Measurements from ENCODE around the gene NEU3.
"Not testable (repeated sequence)": the region's sequence is repeated elsewhere in the genome, so short reads cannot be mapped to it uniquely, and the experiment has no call there.

NEU3 gene

DNA sequence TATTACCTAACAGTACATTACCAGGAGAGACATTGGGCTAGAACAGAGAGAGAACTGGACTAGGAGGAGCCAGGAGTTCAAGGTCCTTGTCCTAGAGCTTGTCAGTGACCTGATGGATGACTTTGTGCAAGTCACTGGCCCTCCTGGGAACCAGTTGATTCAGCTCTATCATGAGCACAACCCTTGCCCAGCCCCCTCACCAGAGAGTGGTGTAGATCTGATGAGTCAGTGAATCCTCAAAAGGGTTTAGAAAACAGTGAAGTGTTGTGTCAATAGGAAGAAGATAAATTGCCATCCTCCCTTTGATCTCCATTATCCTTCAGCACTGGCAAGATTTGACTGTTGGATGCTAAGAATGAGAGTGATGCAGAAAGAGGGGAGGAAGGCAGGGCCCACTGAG lies 24.3 kb downstream of the NEU3 start:
- H3K4me3 ChIP-seq (ENCODE audit: control insufficient read depth, low read depth, low read length) = no peak overlapping the region
- TF ChIP-seq, protein P1, sequence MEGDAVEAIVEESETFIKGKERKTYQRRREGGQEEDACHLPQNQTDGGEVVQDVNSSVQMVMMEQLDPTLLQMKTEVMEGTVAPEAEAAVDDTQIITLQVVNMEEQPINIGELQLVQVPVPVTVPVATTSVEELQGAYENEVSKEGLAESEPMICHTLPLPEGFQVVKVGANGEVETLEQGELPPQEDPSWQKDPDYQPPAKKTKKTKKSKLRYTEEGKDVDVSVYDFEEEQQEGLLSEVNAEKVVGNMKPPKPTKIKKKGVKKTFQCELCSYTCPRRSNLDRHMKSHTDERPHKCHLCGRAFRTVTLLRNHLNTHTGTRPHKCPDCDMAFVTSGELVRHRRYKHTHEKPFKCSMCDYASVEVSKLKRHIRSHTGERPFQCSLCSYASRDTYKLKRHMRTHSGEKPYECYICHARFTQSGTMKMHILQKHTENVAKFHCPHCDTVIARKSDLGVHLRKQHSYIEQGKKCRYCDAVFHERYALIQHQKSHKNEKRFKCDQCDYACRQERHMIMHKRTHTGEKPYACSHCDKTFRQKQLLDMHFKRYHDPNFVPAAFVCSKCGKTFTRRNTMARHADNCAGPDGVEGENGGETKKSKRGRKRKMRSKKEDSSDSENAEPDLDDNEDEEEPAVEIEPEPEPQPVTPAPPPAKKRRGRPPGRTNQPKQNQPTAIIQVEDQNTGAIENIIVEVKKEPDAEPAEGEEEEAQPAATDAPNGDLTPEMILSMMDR (conservative IDR thresholded peaks at IDR 0.05; ENCODE audit: control insufficient read depth, insufficient read depth, low read depth, low read length) = no peak
- peak; percentile 80 for DNase-seq (ENCODE audit: low read depth)

DNA sequence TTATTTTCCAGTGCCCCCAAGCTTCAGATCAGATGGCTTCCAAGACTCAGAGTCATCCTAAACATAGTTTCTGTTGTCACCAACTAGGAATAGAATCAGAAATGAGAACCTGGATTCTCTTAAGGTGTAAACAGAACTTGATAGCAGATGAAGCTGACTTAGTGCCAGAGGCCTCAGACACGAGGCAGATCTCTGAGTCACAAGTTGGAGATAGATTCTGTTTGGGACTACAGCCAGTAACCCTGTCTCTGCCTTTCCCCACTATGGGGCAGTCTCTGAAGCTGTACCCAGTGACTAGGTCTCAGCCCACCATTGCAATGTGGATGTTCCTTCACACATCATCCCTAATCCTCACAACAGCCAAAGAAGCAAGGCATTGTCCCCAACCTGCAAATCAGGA lies 25.4 kb downstream of the NEU3 start:
- peak; percentile 91 for DNase-seq (ENCODE audit: low read depth)
- TF ChIP-seq, protein P1 (conservative IDR thresholded peaks at IDR 0.05; ENCODE audit: control insufficient read depth, insufficient read depth, low read depth, low read length) = peak; percentile 38
- H3K4me3 ChIP-seq (ENCODE audit: control insufficient read depth, low read depth, low read length) = no peak overlapping the region

DNA sequence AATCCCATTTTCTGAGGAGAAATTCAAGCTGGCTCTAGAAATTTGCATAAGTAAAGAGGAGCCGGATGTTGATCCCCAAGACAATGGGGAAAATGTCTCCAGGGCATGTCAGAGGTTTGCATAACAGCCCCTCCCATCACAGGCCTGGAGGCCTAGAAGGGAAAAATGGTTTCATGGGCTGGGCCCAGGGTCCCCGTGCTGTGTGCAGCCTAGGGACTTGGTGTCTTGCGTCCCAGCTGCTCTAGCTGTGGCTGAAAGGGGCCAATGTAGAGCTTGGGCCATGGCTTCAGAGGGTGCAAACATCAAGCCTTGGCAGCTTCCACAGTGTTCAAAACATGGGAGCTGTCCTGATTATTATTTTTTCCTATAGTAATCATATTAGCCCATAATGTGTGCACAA lies 30.5 kb downstream of the NEU3 start:
- not testable (repeated sequence) for H3K4me3 ChIP-seq (ENCODE audit: control insufficient read depth, low read depth, low read length); DNase-seq (ENCODE audit: low read depth)

DNA sequence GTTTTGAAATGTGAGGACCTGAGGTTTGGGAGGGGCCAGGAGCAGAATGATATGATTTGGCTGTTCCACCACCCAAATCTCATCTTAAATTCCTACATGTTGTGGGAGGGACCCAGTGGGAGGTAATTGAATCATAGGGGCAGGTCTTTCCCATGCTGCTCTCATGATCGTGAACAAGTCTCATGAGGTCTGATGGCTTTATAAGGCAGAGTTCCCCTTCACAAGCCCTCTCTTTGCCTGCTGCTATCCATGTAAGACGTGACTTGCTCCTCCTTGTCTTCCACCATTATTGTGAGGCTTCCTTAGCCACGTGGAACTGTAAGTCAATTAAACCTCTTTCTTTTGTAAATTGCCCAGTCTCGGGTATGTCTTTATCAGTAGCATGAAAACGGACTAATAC lies 31.6 kb downstream of the NEU3 start:
- not testable (repeated sequence) for DNase-seq (ENCODE audit: low read depth); H3K4me3 ChIP-seq (ENCODE audit: control insufficient read depth, low read depth, low read length)

DNA sequence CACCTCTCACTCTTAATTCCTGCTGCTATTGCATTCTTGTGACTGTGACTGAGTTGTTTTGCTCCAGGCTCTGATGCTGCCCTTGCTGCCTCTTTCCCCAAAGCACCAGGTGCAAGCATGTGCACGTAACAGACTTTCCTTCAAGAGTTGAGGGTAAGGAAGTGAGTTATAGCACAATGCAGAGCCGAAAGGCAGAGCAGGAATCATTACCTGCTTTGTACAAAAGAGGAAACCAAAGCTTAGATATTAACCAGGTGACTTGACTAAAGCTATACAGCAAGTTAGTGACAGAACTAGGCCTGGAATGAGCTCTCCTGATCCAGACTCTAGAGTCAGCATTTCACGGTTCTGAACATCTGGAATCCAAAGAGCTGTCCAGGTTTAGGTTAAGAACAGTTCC lies 33.6 kb downstream of the NEU3 start:
- no peak for DNase-seq (ENCODE audit: low read depth)
- H3K4me3 ChIP-seq (ENCODE audit: control insufficient read depth, low read depth, low read length) = no peak overlapping the region
- TF ChIP-seq, protein P1 (conservative IDR thresholded peaks at IDR 0.05; ENCODE audit: control insufficient read depth, insufficient read depth, low read depth, low read length) = no peak

DNA sequence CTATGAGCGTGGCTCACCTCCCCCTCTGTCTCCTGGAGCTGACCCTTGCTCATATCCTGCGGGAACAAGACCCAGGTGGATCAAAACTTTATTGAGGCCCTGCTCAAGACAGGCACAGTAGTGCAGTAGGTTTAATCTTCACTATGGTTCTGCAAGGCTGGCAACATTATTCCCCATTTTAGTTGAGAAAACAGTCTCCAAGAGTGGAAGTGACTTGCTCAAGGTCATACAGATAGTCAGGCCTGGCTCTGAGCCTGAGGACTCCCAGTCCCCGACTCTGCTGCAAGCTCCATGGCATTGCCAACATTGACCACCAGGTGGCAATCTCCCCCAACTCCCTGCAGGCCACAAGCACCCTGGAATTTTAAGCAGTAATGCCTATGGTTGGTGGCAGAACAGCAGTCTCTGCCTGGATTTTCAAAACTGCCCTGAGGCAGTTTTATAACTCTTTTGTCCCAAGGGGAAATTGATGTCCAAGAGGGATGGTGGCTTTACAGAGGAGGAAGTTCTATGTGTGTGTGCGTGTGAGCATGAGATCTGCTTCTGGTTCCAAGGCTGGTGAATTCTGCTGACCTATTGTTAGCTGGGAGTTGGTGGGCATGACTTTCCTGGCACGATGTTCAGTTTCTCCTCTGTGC lies 34.1 kb downstream of the NEU3 start:
- TF ChIP-seq, protein P1 (conservative IDR thresholded peaks at IDR 0.05; ENCODE audit: control insufficient read depth, insufficient read depth, low read depth, low read length) = peak; percentile 98
- no peak overlapping the region for H3K4me3 ChIP-seq (ENCODE audit: control insufficient read depth, low read depth, low read length)

DNA sequence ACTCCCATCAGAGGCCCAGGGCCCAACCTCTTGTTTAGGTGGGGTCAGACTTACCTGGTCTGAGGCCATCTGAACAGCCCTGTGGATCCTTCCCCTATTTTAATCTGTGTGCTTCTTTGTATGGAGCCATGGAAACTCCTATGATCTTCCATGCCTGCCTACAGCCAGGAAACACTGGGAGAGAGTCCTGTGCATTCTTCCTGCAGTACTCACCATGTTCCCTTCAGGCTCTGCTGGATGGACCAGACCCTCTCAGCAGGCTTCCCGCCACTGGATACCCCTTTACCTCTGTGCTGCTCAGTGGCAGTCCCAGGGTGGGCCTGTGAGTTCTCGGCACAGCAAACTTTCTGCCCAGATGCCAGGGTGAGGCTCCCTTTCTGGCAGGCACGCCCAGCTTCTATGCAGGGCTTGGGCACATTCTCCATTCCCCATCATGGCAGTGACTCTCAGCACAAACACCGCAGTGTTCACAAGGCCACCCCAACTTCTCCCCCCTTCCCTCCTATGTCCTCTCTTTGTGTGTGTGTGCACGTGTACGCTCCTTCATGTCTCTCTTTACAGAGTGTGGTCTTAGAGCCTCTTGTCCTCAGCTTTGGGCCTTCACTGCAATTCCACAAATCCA lies 34.8 kb downstream of the NEU3 start:
- no peak overlapping the region for H3K4me3 ChIP-seq (ENCODE audit: control insufficient read depth, low read depth, low read length)
- DNase-seq (ENCODE audit: low read depth) = no peak
- TF ChIP-seq, protein P1 (conservative IDR thresholded peaks at IDR 0.05; ENCODE audit: control insufficient read depth, insufficient read depth, low read depth, low read length) = no peak

More for the DNA sequence above, 34.1 kb downstream of the NEU3 start:
- peak; percentile 87 for DNase-seq (ENCODE audit: low read depth)

DNA sequence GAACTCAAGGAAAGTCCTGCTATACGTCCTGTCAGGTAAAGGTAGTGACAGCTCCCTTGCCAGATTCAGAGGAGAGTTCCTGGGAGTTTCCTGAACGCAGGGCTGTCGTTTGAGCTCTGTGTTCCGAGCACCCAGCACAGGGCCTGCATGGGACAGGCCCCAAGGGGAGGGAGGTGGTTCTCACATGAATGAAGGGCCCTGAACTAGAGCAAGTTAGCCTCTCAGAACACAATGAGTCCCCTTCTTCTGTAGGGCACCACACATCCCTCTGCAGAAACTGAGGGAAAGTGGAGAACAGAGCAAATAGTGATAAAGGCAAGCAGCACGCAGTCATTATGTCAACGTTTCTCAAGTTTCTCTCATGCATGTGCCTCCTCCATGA lies 35.3 kb downstream of the NEU3 start:
- DNase-seq (ENCODE audit: low read depth) = no peak
- TF ChIP-seq, protein P1 (conservative IDR thresholded peaks at IDR 0.05; ENCODE audit: control insufficient read depth, insufficient read depth, low read depth, low read length) = no peak
- no peak overlapping the region for H3K4me3 ChIP-seq (ENCODE audit: control insufficient read depth, low read depth, low read length)

Measured in fibroblast of mammary gland (primary cell).